Thyroid gland (tissue), 4 donors: ENCODE data around the gene ZNF79. TPM values are rescaled to one million over a fixed set of nuclear protein-coding genes. Genes with fewer than 3 reads are reported as not detected.

Experiments
- DNase-seq, 2 donors: peaks; one replicate each; pipeline ENCODE4 v3.0.0-alpha.2; 2019
- H3K27ac ChIP-seq, 3 donors: fragments of 200-600 bp; sonication (generic); 1 replicate in 2 of 3; 2 replicates in 1 of 3; pipeline ENCODE4 v1.5.1; 2016 to 2019; ENCODE audit warnings: mild to moderate bottlenecking in 1 of 3, moderate library complexity in 1 of 3
- H3K27me3 ChIP-seq: fragments of 200-600 bp; sonication (generic); one replicate; pipeline ENCODE4 v1.5.1; 2019
- H3K36me3 ChIP-seq, 2 donors: fragments of 200-600 bp; sonication (generic); one replicate each; pipeline ENCODE4 v1.5.1; 2016 to 2019
- H3K4me1 ChIP-seq, 2 donors: fragments of 200-600 bp; sonication (generic); one replicate each; pipeline ENCODE4 v1.5.1; 2017 to 2019
- H3K4me3 ChIP-seq, 3 donors: fragments of 200-600 bp; sonication (generic); replicated peaks in 1 of 3; 1 replicate in 2 of 3; 2 replicates in 1 of 3; pipeline ENCODE4 v1.5.1; 2016; ENCODE audit warnings: mild to moderate bottlenecking in 1 of 3
- H3K9me3 ChIP-seq: fragments of 200-600 bp; sonication (generic); one replicate; pipeline ENCODE4 v1.5.1; 2017
- CTCF ChIP-seq, 6 experiments: fragments of 200-600 bp in 3 of 6; fragments of 450-650 bp in 3 of 6; sonication (generic) in 3 of 6; IDR thresholded peaks; one replicate each; pipeline ENCODE4 v1.5.1; 2016 to 2019; ENCODE audit warnings: antibody characterized with exemption in 6 of 6, mild to moderate bottlenecking in 2 of 6, inconsistent platforms in 1 of 6, moderate library complexity in 1 of 6
- POLR2A ChIP-seq, 2 donors: fragments of 450-650 bp; IDR thresholded peaks; one replicate each; pipeline ENCODE4 v1.6.1; 2017; ENCODE audit warnings: antibody characterized with exemption in 2 of 2, mild to moderate bottlenecking in 2 of 2, moderate library complexity in 1 of 2
- whole genome bisulfite sequencing, 2 donors: methylation state at CpG; one replicate each; pipeline ENCODE4 v1.1.5; 2017; 5-methylcytosine and 5-hydroxymethylcytosine counted together
- intact Hi-C: fragments of 100-400 bp; cut with DNase I; formaldehyde crosslinking; loops from one replicate; pipeline ENCODE4 v1.15.1; 2023
- total RNA-seq, 4 donors: library from RNA; depleted of rRNA; stranded (reverse); fragments of >200 nt; gene quantifications; one replicate each; pipeline ENCODE4 v1.2.3, GENCODE V29; 2016

ZNF79 gene
- total RNA-seq, 4 donors from 2014 or later, result 10.6 to 19.4 (median 15.9) TPM

GRCh38 chr9:127422133-127422782 lies 1.9 kb upstream of the ZNF79 start:
- H3K4me1 ChIP-seq, result peaks cover 22 to 26% of the 10 kb centered on the region in 2 donors
- H3K27me3 ChIP-seq, result no peaks in the 10 kb centered on the region
- WGBS, 2 donors, result 88 to 89% methylated on average over 9 of the region's 10 CpGs
- no peak overlapping the region for H3K27ac ChIP-seq
- intact Hi-C loops, result no loop called here
- no peak for TF ChIP-seq POLR2A (IDR thresholded peaks at IDR 0.05)
- no peak for TF ChIP-seq CTCF (IDR thresholded peaks at IDR 0.05)
- no peaks in the 10 kb centered on the region for H3K36me3 ChIP-seq
- H3K9me3 ChIP-seq, result no peaks in the 10 kb centered on the region
- no peak overlapping the region for H3K4me3 ChIP-seq
- DNase-seq, result no peak

GRCh38 chr9:127422787-127423186 lies 1.4 kb upstream of the ZNF79 start:
- peak overlapping the region in 2 of 3 donors; percentile 45 to 76 for H3K4me3 ChIP-seq
- H3K9me3 ChIP-seq, result no peaks in the 10 kb centered on the region
- H3K36me3 ChIP-seq, result no peaks in the 10 kb centered on the region
- H3K27me3 ChIP-seq, result no peaks in the 10 kb centered on the region
- WGBS, 2 donors, result 44 to 57% methylated on average over 6 of the region's 6 CpGs
- H3K27ac ChIP-seq, result no peak overlapping the region
- intact Hi-C loops, result no loop called here
- TF ChIP-seq POLR2A (IDR thresholded peaks at IDR 0.05) (no peak), CTCF (IDR thresholded peaks at IDR 0.05) (no peak)
- no peak for DNase-seq
- peaks cover 22 to 26% of the 10 kb centered on the region in 2 donors for H3K4me1 ChIP-seq

GRCh38 chr9:127423476-127423933 lies 677 bp upstream of the ZNF79 start:
- no peaks in the 10 kb centered on the region for H3K27me3 ChIP-seq
- H3K4me3 ChIP-seq, result peak overlapping the region; percentile 21 to 76 (median 45)
- intact Hi-C loops, result no loop called here
- 0 to 2% methylated on average over 9 of the region's 9 CpGs for WGBS, 2 donors
- peak overlapping the region; percentile 88 to 89 (median 89) for H3K27ac ChIP-seq
- no peak for TF ChIP-seq CTCF (IDR thresholded peaks at IDR 0.05)
- TF ChIP-seq POLR2A (IDR thresholded peaks at IDR 0.05), result no peak
- peaks cover 22 to 26% of the 10 kb centered on the region in 2 donors for H3K4me1 ChIP-seq
- no peaks in the 10 kb centered on the region for H3K9me3 ChIP-seq
- no peak for DNase-seq
- peaks cover 0 to 3% of the 10 kb centered on the region in 2 donors for H3K36me3 ChIP-seq

GRCh38 chr9:127424676-127424999 lies 456 bp downstream of the ZNF79 start:
- Histone ChIP-seq H3K27me3 (no peaks in the 10 kb centered on the region), H3K9me3 (no peaks in the 10 kb centered on the region), H3K27ac (peak overlapping the region; percentile 88 to 89 (median 89)), H3K4me3 (peak overlapping the region; percentile 21 to 76 (median 45)), H3K36me3 (peaks cover 10 to 14% of the 10 kb centered on the region in 2 donors), H3K4me1 (peaks cover 22 to 26% of the 10 kb centered on the region in 2 donors)
- intact Hi-C loops, result no loop called here
- peak in 1 of 2 donors; percentile 48 for DNase-seq
- peak in 2 of 6 experiments; percentile 8 to 21 for TF ChIP-seq CTCF (IDR thresholded peaks at IDR 0.05)
- TF ChIP-seq POLR2A (IDR thresholded peaks at IDR 0.05), result no peak
- WGBS, 2 donors, result 1% methylated on average over 9 to 13 of the region's 13 CpGs

- 88 to 97% methylated on average over 2 of the region's 2 CpGs for WGBS, 2 donors
- no peak for DNase-seq
- Histone ChIP-seq H3K36me3 (peaks cover 14 to 15% of the 10 kb centered on the region in 2 donors), H3K9me3 (no peaks in the 10 kb centered on the region), H3K27ac (no peak overlapping the region), H3K4me3 (no peak overlapping the region), H3K4me1 (peaks cover 22 to 26% of the 10 kb centered on the region in 2 donors), H3K27me3 (no peaks in the 10 kb centered on the region)
- intact Hi-C loops, result no loop called here
- TF ChIP-seq CTCF (IDR thresholded peaks at IDR 0.05) (no peak), POLR2A (IDR thresholded peaks at IDR 0.05) (no peak)
These were observed 2.6 kb downstream of the ZNF79 start for GRCh38 chr9:127426756-127427155.
